ENCODE data around the gene C1S. TPM values are rescaled to one million over a fixed set of nuclear protein-coding genes. Genes with fewer than 3 reads are reported as not detected.
"Not testable (repeated sequence)": the region's sequence is repeated elsewhere in the genome, so short reads cannot be mapped to it uniquely, and the experiment has no call there.

C1S gene
- total and polyA plus RNA-seq, 2 donors (not counting 3 experiments of a cell fraction or from before 2014, with no cell fraction given), result 0.32 to 0.38 TPM

GRCh38 chr12:7035463-7035862, 25.1 kb upstream of the C1S start:
- no peaks in the 10 kb centered on the region for H3K9me1 ChIP-seq (replicated peaks; ENCODE audit: control insufficient read depth, extremely low read depth, insufficient read depth, low read length)
- H3K9me3 ChIP-seq (replicated peaks; ENCODE audit: control insufficient read depth, insufficient read depth, low read length), result no peaks in the 10 kb centered on the region
- H3K79me2 ChIP-seq (ENCODE audit: control insufficient read depth, insufficient read depth, low read length), result no peaks in the 10 kb centered on the region
- dilution Hi-C loops (cut with MboI; ENCODE audit: extremely low pct_ligation_motif_present, low sequenced_read_pairs), result no loop called here
- ChIA-PET POLR2A (no interaction called here), CTCF (no interaction called here)
- DNase-seq (ENCODE audit: low read depth, low spot score) (no peak), FAIRE-seq (no peak)
- H3K4me3 ChIP-seq (replicated peaks in 1 of 3; ENCODE audit: insufficient read depth in 1 of 3, low read depth in 1 of 3, low read length in 3 of 3), result no peak overlapping the region
- no peak overlapping the region for H3K27ac ChIP-seq (ENCODE audit: insufficient read depth, low read depth, low read length)
- no TSS peak for BruUV-seq (replicated peaks)
- H2AFZ ChIP-seq (ENCODE audit: low read depth, low read length), result no peak overlapping the region
- no peak overlapping the region for H3K9ac ChIP-seq (replicated peaks; ENCODE audit: extremely low read depth, insufficient read depth, low read length)
- intact Hi-C loops (cut with micrococcal nuclease), result no loop called here
- H4K20me1 ChIP-seq (replicated peaks; ENCODE audit: control insufficient read depth, extremely low read depth, insufficient read depth, low read length), result no peaks in the 10 kb centered on the region
- H3K4me1 ChIP-seq (ENCODE audit: control insufficient read depth, extremely low read depth, insufficient read depth, low read length), result no peaks in the 10 kb centered on the region
- no peak for TF ChIP-seq CTCF (IDR thresholded peaks at IDR 0.05; ENCODE audit: extremely low read depth in 1 of 2, insufficient read depth in 1 of 2, low read depth in 1 of 2, low read length in 2 of 2)
- TF ChIP-seq JUN (IDR thresholded peaks at IDR 0.05; ENCODE audit: borderline replicate concordance, insufficient read depth, insufficient read length, low read depth), result no peak
- no peak for TF ChIP-seq POLR2AphosphoS5 (IDR thresholded peaks at IDR 0.05; ENCODE audit: insufficient read depth, low read depth, low read length)
- TF ChIP-seq, protein P1, sequence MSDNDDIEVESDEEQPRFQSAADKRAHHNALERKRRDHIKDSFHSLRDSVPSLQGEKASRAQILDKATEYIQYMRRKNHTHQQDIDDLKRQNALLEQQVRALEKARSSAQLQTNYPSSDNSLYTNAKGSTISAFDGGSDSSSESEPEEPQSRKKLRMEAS (IDR thresholded peaks at IDR 0.05; ENCODE audit: insufficient read depth, insufficient read length), result no peak
- no peak for TF ChIP-seq MYC (IDR thresholded peaks at IDR 0.05; ENCODE audit: low read depth, low read length)
- no peak for TF ChIP-seq GATA2 (IDR thresholded peaks at IDR 0.05; ENCODE audit: insufficient read depth, insufficient read length, low read depth, low read length)
- no peak for TF ChIP-seq FOS (IDR thresholded peaks at IDR 0.05; ENCODE audit: borderline replicate concordance, insufficient read depth, low read length)
- TF ChIP-seq EZH2 (IDR thresholded peaks at IDR 0.05; ENCODE audit: borderline replicate concordance, low read depth, low read length, severe bottlenecking), result no peak
- TF ChIP-seq POLR2A (IDR thresholded peaks at IDR 0.05; ENCODE audit: low read depth, low read length), result no peak
- no peak overlapping the region for H3K4me2 ChIP-seq (ENCODE audit: insufficient read depth, low read length)
- H3K27me3 ChIP-seq (ENCODE audit: control insufficient read depth in 2 of 2, insufficient read depth in 2 of 2, low read length in 2 of 2), result peaks cover 5 to 8% of the 10 kb centered on the region in 2 experiments
- no peaks in the 10 kb centered on the region for H3K36me3 ChIP-seq (ENCODE audit: control insufficient read depth in 2 of 2, extremely low read depth in 1 of 2, insufficient read depth in 2 of 2, low read length in 2 of 2)

DNA sequence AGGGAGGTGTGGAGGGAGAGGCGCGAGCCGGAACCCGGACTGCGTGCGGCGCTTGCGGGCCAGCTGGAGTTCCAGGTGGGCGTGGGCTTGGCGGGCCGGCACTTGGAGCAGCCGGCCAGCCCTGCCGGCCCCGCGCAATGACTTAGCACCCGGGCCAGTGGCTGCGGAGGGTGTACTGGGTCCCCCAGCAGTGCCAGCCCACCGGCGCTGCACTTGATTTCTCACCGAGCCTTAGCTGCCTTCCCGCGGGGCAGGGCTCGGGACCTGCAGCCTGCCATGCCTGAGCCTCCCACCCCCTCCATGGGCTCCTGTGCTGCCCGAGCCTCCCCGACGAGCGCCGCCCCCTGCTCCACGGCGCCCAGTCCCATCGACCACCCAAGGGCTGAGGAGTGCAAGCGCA, 23.1 kb upstream of the C1S start:
- H3K27ac ChIP-seq (ENCODE audit: insufficient read depth, low read depth, low read length); H3K9me1 ChIP-seq (replicated peaks; ENCODE audit: control insufficient read depth, extremely low read depth, insufficient read depth, low read length); H3K79me2 ChIP-seq (ENCODE audit: control insufficient read depth, insufficient read depth, low read length); H3K36me3 ChIP-seq (ENCODE audit: control insufficient read depth in 2 of 2, extremely low read depth in 1 of 2, insufficient read depth in 2 of 2, low read length in 2 of 2); H2AFZ ChIP-seq (ENCODE audit: low read depth, low read length); dilution Hi-C loops (cut with MboI; ENCODE audit: extremely low pct_ligation_motif_present, low sequenced_read_pairs); FAIRE-seq; H3K4me2 ChIP-seq (ENCODE audit: insufficient read depth, low read length); H3K9me3 ChIP-seq (replicated peaks; ENCODE audit: control insufficient read depth, insufficient read depth, low read length); H3K4me3 ChIP-seq (replicated peaks in 1 of 3; ENCODE audit: insufficient read depth in 1 of 3, low read depth in 1 of 3, low read length in 3 of 3); H3K9ac ChIP-seq (replicated peaks; ENCODE audit: extremely low read depth, insufficient read depth, low read length); H3K4me1 ChIP-seq (ENCODE audit: control insufficient read depth, extremely low read depth, insufficient read depth, low read length); BruUV-seq (replicated peaks); POLR2A ChIA-PET; H4K20me1 ChIP-seq (replicated peaks; ENCODE audit: control insufficient read depth, extremely low read depth, insufficient read depth, low read length); intact Hi-C loops (cut with micrococcal nuclease); DNase-seq (ENCODE audit: low read depth, low spot score): not testable (repeated sequence)
- CTCF ChIA-PET, result interaction anchor here (1.2 kb wide), 1 partner anchor 11 kb away, joined by 6 read pairs; no protein-coding TSS in a partner anchor
- peaks cover 7 to 11% of the 10 kb centered on the region in 2 experiments for H3K27me3 ChIP-seq (ENCODE audit: control insufficient read depth in 2 of 2, insufficient read depth in 2 of 2, low read length in 2 of 2)

Data from endothelial cell of umbilical vein (primary cell).